Glomerular endothelial cell (primary cell): ENCODE data around the gene LYL1. TPM values are rescaled to one million over a fixed set of nuclear protein-coding genes. Genes with fewer than 3 reads are reported as not detected.
"Not testable (repeated sequence)": the region's sequence is repeated elsewhere in the genome, so short reads cannot be mapped to it uniquely, and the experiment has no call there.

Experiments
- DNase-seq: peaks from one replicate; pipeline ENCODE4 v3.0.0-alpha.2; 2011; ENCODE audit warnings: low read depth, low spot score; ENCODE audit errors: extremely low read depth
- total RNA-seq: library from RNA; depleted of rRNA; stranded (reverse); fragments of >200 nt; gene quantifications from 2 replicates; pipeline ENCODE4 v1.2.3, GENCODE V29; 2015

The LYL1 gene
- 92.6 and 105 TPM in 2 replicates for total RNA-seq

DNA sequence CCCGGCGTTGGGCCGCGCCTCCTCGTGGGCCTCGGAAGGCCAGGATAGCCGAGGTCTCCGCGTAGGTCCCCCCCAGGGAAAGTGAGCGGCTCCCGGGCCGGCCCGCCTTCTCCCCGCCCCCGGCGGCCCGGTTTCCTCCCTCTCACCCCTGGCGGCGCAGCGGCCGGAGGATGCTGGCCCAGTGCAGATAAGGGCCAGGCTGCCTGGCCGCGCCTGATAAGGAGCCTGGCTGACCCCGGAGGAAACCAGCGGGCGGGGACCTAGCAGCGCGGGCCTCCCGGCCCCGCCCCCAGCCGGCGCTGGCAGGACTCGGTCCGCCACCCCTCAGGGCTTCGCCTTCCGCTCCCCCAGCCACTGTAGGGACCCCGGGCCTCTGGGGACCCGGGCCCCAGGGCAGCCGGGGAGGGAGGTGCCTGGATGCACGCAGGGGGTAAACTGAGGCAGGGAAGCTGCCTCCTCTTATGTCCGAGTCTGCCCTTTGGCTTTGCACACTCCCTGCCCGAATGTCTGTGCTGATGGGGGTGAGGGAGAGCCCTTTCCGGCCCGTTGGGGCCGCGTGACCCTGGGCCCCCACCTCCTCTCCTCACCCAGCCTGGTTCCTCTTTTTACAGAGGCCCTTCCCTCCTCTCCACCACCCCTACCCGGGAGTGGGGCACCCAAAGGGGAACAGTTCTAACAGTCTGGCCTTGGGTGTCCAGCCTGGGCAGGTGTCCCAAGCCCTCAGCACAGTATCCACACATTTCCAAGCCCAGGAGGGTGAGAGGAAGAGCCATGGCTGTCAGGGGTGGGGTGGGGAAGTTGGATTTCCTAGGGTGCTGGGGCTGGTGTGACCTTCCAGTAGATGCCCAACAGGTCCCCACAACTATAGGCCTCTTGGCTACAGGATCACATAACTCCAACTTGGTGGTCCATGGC lies at the start of gene LYL1:
Gene LYL1, minus strand, starts transcription at position 193 of the 915 bp plus-strand sequence. CDS start 1,687 bp downstream, outside the sequence.
- DNase-seq: no peak

- DNase-seq: no peak
Measured at GRCh38 chr19:13151605-13152355, 49.1 kb upstream of the LYL1 start.

DNA sequence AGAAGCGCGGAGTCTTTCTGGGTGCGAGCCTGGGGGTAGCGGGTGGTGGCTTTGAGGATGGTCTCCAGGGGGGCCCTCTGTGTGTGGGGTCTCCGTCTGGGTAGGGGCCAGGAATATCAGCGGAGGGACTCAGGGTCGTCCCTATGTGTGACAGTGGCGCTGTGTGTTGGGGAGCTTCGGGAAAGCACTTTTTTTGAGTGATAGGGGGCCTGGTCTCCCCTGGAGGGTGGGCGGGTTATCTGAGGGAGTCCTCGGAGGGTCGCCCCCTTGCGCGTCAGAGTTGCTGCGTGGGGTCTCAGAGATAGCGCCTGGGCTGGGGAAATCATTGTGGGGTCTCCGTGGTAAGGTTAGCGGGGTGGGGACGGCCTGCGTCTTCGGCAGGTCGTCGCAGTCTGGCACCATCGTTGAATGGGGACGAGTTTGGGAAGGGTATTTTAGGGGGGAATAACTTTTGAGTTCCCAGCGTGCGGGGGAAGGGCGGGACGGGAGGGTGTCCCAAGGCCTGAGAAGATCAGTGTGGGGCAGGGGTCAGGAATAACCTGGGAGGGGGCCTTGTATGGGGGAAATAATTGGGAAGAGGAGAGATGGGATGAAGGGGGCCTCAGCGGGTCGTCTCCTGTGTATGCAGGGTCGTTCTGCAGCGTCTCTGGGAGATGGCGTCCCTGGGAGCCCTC lies 48.4 kb upstream of the LYL1 start:
- no peak for DNase-seq

- DNase-seq: no peak
Measured at GRCh38 chr19:13150187-13150930, 47.7 kb upstream of the LYL1 start, which contains the start of the genes IER2 and STX10. IER2 (plus strand) TSS chr19:13150411; CDS start chr19:13153187, 2,776 bp downstream. STX10 (minus strand) TSS chr19:13150375; CDS start chr19:13150173, 202 bp downstream.

GRCh38 chr19:13149628-13150186 lies 47.0 kb upstream of the LYL1 start:
- no peak for DNase-seq

DNA sequence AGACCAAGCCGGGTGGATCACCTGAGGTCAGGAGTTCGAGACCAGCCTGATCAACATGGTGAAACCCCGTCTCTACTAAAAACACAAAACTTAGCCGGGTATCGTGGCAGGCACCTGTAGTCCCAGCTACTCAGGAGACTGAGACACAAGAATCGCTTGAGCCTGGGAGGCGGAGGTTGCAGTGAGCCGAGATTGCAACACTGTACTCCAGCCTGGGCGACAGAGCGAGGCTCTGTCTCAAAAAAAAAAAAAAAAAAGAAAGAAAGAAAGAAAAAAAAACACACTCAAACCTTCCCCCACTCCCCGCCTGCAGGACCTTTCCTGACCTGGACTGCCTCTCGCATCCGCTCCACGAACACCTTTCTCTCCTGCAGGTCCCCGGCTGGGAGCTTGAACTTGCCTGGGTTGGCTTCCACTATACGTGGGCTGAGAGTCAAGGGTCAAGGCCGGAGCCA lies 46.5 kb upstream of the LYL1 start:
- DNase-seq: not testable (repeated sequence)

DNA sequence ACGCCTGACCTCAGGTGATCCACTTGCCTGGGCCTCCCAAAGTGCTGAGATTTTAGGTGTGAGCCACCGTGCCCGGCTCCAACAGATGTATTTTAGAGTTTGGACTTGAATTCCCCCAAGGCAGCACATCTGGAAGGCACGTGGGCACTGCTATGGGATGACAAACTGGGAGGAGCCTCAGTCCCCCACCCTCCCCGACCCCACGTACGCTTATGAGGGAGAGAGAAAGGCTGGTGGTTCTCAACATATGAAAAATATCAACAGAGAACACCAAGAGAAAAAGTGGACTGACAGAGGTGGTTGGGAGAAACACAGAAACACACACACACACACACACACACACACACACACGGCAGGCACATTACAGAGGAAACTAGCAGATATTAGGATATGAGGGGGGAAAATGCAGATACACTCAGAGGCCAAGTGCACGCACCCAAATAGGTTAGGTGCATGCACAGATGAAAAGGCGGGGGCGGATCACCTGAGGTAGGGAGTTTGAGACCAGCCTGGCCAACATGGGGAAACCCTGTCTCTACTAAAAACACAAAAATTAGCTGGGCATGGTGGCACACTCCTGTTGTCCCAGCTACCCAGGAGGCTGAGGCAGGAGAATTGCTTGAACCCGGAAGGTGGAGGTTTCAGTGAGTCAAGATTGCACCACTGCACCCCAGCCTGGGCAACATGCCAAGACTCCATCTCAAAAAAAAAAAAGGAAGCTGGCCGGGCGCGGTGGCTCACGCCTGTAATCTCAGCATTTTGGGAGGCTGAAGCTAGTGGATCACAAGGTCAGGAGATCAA lies 44.3 kb upstream of the LYL1 start:
- DNase-seq: no peak

- no peak for DNase-seq
Measured at GRCh38 chr19:13139633-13140311, 37.1 kb upstream of the LYL1 start.

GRCh38 chr19:13138916-13139198 lies 36.2 kb upstream of the LYL1 start:
- no peak for DNase-seq

DNA sequence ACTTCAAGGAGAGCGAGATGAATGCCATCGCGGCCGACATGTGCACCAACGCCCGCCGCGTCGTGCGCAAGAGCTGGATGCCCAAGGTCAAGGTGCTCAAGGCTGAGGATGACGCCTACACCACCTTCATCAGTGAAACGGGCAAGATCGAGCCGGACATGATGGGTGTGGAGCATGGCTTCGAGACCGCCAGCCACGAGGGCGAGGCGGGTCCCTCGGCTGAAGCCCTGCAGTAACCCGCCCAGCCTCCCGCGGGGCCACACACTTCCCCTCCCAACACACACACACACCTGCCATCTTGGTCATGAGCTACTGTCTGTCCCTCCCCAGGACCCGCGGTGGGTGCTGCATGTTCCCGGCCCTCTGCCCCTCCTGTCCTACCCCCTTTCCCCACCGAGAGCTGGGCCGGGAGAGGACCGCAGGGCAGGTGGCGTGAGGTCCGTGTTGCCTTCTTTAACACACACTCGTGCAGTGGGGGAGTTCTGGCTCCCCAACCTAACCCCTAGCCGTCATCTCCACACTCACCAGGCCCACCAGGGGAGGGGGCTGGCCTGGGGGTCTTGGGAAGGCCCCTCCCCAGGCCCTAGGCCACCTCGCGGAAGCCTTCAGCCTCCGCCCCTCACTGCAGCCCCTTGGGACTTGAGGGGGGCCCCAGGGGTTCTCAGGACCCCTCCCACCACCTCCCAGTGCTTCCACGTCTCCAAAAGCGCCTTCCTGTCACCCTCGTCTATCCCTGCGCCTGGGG lies 35.7 kb upstream of the LYL1 start:
- no peak for DNase-seq

DNA sequence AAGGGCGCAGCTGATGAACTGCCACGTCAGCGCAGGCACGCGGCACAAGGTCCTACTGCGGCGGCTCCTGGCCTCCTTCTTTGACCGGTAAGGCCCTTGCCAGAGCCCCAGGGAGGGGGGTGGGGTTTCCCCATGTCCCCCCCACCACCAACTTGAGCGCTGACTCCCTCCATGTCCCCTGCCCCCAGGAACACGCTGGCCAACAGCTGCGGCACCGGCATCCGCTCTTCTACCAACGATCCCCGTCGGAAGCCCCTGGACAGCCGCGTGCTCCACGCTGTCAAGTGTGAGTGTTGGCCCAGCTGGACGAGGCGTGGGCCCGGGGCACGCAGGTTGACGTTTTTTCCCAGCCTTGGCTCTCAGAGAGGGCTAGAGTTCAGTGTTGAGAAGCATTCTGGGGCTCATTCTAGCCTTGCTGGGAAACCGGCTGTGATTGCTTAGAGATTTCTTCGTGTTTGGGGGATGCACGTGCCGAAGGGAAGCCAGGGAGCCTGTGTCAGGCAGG lies 34.7 kb upstream of the LYL1 start:
- DNase-seq: no peak

DNA sequence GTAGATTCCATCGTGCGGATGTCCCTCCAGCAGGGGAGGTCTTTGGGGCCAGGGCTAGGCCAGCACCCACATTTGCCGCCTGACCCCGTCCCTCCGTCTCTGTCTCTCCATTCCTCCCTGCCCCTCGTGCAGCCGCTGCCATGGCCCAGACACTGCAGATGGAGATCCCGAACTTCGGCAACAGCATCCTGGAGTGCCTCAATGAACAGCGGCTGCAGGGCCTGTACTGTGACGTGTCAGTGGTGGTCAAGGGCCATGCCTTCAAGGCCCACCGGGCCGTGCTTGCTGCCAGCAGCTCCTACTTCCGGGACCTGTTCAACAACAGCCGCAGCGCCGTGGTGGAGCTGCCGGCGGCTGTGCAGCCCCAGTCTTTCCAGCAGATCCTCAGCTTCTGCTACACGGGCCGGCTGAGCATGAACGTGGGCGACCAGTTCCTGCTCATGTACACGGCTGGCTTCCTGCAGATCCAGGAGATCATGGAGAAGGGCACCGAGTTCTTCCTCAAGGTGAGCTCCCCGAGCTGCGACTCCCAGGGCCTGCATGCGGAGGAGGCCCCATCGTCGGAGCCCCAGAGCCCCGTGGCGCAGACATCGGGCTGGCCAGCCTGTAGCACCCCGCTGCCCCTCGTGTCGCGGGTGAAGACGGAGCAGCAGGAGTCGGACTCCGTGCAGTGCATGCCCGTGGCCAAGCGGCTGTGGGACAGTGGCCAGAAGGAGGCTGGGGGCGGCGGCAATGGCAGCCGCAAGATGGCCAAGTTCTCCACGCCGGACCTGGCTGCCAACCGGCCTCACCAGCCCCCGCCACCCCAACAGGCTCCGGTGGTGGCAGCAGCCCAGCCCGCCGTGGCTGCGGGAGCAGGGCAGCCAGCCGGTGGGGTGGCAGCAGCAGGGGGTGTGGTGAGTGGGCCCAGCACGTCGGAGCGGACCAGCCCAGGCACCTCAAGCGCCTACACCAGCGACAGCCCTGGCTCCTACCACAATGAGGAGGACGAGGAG lies 32.7 kb upstream of the LYL1 start:
- no peak for DNase-seq

GRCh38 chr19:13134626-13135025 lies 32.0 kb upstream of the LYL1 start:
- no peak for DNase-seq

DNA sequence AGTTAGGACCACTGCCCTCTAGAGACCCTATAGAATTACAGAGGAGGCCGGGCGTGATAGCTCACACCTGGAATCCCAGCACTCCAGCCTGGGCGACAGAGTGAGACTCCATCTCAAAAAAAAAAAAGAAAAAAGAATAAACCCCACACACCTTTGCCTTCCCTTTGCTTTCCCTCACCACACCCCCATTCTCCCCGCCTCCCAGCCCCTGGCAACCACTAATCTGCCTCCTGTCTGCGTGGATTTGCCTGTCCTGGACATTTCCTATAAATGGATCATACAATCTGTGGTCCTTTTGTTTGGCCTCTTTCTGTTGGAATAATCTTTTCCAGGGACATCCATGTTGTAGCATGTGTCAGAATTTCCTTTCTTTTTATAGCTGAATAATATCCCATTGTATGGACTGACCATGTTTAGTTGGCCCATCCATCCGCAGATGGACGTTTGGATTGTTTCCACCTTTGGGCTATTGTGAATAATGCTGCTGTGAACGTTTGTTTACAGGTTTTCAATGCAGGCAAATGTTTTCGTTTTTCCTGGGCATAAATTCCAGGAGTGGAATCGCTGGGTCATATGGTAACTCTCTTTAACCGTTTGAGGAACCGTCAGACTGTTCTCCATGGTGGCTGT lies 30.7 kb upstream of the LYL1 start:
- DNase-seq: no peak

DNA sequence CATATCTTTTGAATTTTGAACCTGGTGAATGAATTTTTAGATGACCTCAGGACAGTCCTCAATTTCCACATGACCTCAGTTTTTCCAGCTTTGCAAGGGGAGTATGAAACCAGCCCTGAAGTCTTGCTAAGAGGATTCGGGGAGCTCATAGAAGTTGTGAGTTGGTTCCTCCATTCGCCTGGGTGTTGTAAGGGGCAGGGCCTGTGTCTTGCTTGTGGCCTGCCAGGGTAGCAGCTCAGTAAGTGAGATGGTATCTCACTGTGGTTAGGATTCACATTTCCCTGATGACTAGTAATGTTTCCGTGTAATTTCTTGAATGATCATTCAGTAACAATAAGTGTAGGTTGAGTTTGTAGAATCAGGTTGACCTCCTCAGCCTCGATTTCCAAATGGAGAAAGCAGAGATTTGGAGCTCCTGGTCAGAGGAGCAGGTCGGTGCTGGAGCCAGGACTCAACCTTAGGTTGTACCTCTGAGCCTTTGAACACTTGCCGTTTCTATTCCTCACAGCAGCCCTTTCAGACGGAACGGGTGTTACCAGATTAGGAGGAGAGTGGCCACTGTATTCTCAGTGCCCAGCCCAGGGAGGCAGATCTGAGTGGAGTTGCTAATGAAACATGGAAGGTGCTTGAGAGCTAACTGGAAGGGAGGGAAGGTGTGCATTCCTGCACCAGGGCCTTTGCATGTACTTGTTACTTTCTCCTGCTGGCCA lies 30.0 kb upstream of the LYL1 start:
- no peak for DNase-seq
